ENCODE data around the gene TRMT5.

GRCh38 chr14:60984196-60984595 lies 3.3 kb upstream of the TRMT5 start:
- TF ChIP-seq POLR2A (IDR thresholded peaks at IDR 0.05; ENCODE audit: low read depth, low read length) (no peak), SMC3 (IDR thresholded peaks at IDR 0.05; ENCODE audit: low read depth, low read length) (no peak), RFX5 (IDR thresholded peaks at IDR 0.05; ENCODE audit: low read depth, low read length) (no peak), MAFK (IDR thresholded peaks at IDR 0.05; ENCODE audit: low read depth, low read length) (no peak), CHD1 (IDR thresholded peaks at IDR 0.05; ENCODE audit: low read depth, low read length) (no peak), CEBPB (IDR thresholded peaks at IDR 0.05; ENCODE audit: low read depth, low read length) (no peak)
- TF ChIP-seq, protein P1, sequence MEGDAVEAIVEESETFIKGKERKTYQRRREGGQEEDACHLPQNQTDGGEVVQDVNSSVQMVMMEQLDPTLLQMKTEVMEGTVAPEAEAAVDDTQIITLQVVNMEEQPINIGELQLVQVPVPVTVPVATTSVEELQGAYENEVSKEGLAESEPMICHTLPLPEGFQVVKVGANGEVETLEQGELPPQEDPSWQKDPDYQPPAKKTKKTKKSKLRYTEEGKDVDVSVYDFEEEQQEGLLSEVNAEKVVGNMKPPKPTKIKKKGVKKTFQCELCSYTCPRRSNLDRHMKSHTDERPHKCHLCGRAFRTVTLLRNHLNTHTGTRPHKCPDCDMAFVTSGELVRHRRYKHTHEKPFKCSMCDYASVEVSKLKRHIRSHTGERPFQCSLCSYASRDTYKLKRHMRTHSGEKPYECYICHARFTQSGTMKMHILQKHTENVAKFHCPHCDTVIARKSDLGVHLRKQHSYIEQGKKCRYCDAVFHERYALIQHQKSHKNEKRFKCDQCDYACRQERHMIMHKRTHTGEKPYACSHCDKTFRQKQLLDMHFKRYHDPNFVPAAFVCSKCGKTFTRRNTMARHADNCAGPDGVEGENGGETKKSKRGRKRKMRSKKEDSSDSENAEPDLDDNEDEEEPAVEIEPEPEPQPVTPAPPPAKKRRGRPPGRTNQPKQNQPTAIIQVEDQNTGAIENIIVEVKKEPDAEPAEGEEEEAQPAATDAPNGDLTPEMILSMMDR (conservative IDR thresholded peaks at IDR 0.05; ENCODE audit: low read depth, low read length) = no peak

Measured in IMR-90 (cell line).